GM18909 (cell line): ENCODE measurements around the gene GNAS-AS1.

ENCODE experiments used
- ATAC-seq: cut with Tn5 transposase; IDR thresholded peaks from one replicate; pipeline ENCODE4 v1.9.1; 2021; ENCODE audit warnings: mild to moderate bottlenecking; ENCODE audit not compliant: unreplicated experiment, poor library complexity

GNAS-AS1 gene

GRCh38 chr20:58816051-58816450 lies 34.7 kb downstream of the GNAS-AS1 start:
- no peak for ATAC-seq

- no peak for ATAC-seq
Measured at GRCh38 chr20:58815448-58815847, 35.3 kb downstream of the GNAS-AS1 start.

- ATAC-seq, result no peak
Measured at GRCh38 chr20:58813369-58813768, 37.3 kb downstream of the GNAS-AS1 start.

- ATAC-seq, result no peak
Measured at GRCh38 chr20:58811334-58811733, 39.4 kb downstream of the GNAS-AS1 start.

- no peak for ATAC-seq
Measured at GRCh38 chr20:58810879-58811250, 39.8 kb downstream of the GNAS-AS1 start.

- no peak for ATAC-seq
Measured at GRCh38 chr20:58810116-58810878, 40.4 kb downstream of the GNAS-AS1 start.

- ATAC-seq, result no peak
Measured at GRCh38 chr20:58808271-58809046, 42.2 kb downstream of the GNAS-AS1 start.

GRCh38 chr20:58807801-58808200 lies 42.9 kb downstream of the GNAS-AS1 start:
- no peak for ATAC-seq

- no peak for ATAC-seq
Measured at GRCh38 chr20:58803533-58803932, 47.2 kb downstream of the GNAS-AS1 start.

GRCh38 chr20:58802061-58802460 lies 48.6 kb downstream of the GNAS-AS1 start:
- ATAC-seq, result no peak

- no peak for ATAC-seq
Measured at GRCh38 chr20:58800134-58800871, 50.4 kb downstream of the GNAS-AS1 start.

GRCh38 chr20:58797371-58798338 lies 53.0 kb downstream of the GNAS-AS1 start:
- no peak for ATAC-seq

- ATAC-seq, result no peak
Measured at GRCh38 chr20:58795923-58796245, 54.8 kb downstream of the GNAS-AS1 start.

GRCh38 chr20:58795181-58795922 lies 55.4 kb downstream of the GNAS-AS1 start:
- no peak for ATAC-seq

GRCh38 chr20:58794510-58795180 lies 56.1 kb downstream of the GNAS-AS1 start:
- ATAC-seq, result no peak

- no peak for ATAC-seq
Measured at GRCh38 chr20:58793512-58794420, 56.9 kb downstream of the GNAS-AS1 start.

GRCh38 chr20:58792426-58792825 lies 58.3 kb downstream of the GNAS-AS1 start:
- ATAC-seq, result no peak

GRCh38 chr20:58791286-58791685 lies 59.4 kb downstream of the GNAS-AS1 start:
- ATAC-seq, result no peak
